OCI-LY1 (cell line): Measurements from ENCODE around the gene ZNF668.

ENCODE experiments used
- H2AFZ ChIP-seq: fragments of 200-600 bp; sonication (generic), shearing (Covaris generic); 2 replicates; pipeline ENCODE4 v1.6.0; 2014; ENCODE audit warnings: antibody characterized with exemption, mild to moderate bottlenecking, low read length
- H3F3A ChIP-seq: fragments of 200-600 bp; sonication (generic), shearing (Covaris generic); 2 replicates; pipeline ENCODE4 v1.6.0; 2014; ENCODE audit warnings: mild to moderate bottlenecking, antibody characterized with exemption, low read length, moderate library complexity; ENCODE audit not compliant: insufficient read depth
- H3K27ac ChIP-seq: fragments of 200-600 bp; sonication (generic); 2 replicates; pipeline ENCODE4 v1.5.1; 2014; ENCODE audit warnings: low read length, mixed run types, mild to moderate bottlenecking, low read depth; ENCODE audit not compliant: poor library complexity, severe bottlenecking
- H3K27me3 ChIP-seq: fragments of 200-600 bp; sonication (generic); 2 replicates; pipeline ENCODE4 v1.6.0; 2014; ENCODE audit warnings: antibody characterized with exemption, mild to moderate bottlenecking, low read length, moderate library complexity; ENCODE audit not compliant: insufficient read depth
- H3K36me3 ChIP-seq: fragments of 200-600 bp; sonication (generic); 2 replicates; pipeline ENCODE4 v1.6.1; 2014; ENCODE audit warnings: mild to moderate bottlenecking, antibody characterized with exemption, low read length, moderate library complexity, mixed read lengths; ENCODE audit not compliant: insufficient read depth
- H3K4me1 ChIP-seq: fragments of 200-600 bp; sonication (generic); 2 replicates; pipeline ENCODE4 v1.5.1; 2014; ENCODE audit warnings: mild to moderate bottlenecking, low read length, moderate library complexity; ENCODE audit not compliant: insufficient read depth, severe bottlenecking
- H3K4me2 ChIP-seq: fragments of 200-600 bp; sonication (generic), shearing (Covaris generic); 2 replicates; pipeline ENCODE4 v1.6.1; 2014; ENCODE audit warnings: low read length
- H3K4me3 ChIP-seq: fragments of 200-600 bp; sonication (generic); 2 replicates; pipeline ENCODE4 v1.5.1; 2014; ENCODE audit warnings: low read length, low read depth, mild to moderate bottlenecking, mixed read lengths; ENCODE audit not compliant: poor library complexity, severe bottlenecking
- H3K79me2 ChIP-seq: fragments of 200-600 bp; shearing (Covaris generic); 2 replicates; pipeline ENCODE4 v1.6.1; 2016; ENCODE audit warnings: mixed run types, low read length, mixed read lengths; ENCODE audit not compliant: insufficient read depth
- H3K9ac ChIP-seq: fragments of 200-600 bp; sonication (generic), shearing (Covaris generic); 2 replicates; pipeline ENCODE4 v1.6.1; 2014; ENCODE audit warnings: mild to moderate bottlenecking, low read length, mixed read lengths
- H3K9me2 ChIP-seq: fragments of 200-600 bp; sonication (generic), shearing (Covaris generic); 2 replicates; pipeline ENCODE4 v1.6.1; 2014; ENCODE audit warnings: low read depth, mild to moderate bottlenecking, low read length, mixed read lengths
- H3K9me3 ChIP-seq: fragments of 200-600 bp; shearing (Covaris generic); 2 replicates; pipeline ENCODE4 v1.6.1; 2014; ENCODE audit warnings: low read length, mixed read lengths
- H4K20me1 ChIP-seq: fragments of 200-600 bp; sonication (generic), shearing (Covaris generic); 2 replicates; pipeline ENCODE4 v1.6.0; 2016; ENCODE audit warnings: mild to moderate bottlenecking, low read length; ENCODE audit not compliant: insufficient read depth
- CTCF ChIP-seq: fragments of 200-600 bp; sonication (generic), shearing (Covaris generic); IDR thresholded peaks from 2 replicates; pipeline ENCODE4 v1.5.1; 2017; ENCODE audit warnings: mild to moderate bottlenecking, antibody characterized with exemption, low read length, moderate library complexity, mixed read lengths
- EZH2 ChIP-seq: fragments of 200-600 bp; sonication (generic), shearing (Covaris generic); IDR thresholded peaks from 2 replicates; pipeline ENCODE4 v1.8.0; 2017; ENCODE audit warnings: borderline replicate concordance, mixed run types, mild to moderate bottlenecking, antibody characterized with exemption, low read length, moderate library complexity, mixed read lengths

Gene ZNF668

GRCh38 chr16:31087481-31087880 lies 13.4 kb upstream of the ZNF668 start:
- Histone ChIP-seq H3K36me3 (peaks cover 29% of the 10 kb centered on the region; the same call in 1 of the 2 replicates), H3K9me2 (no peaks in the 10 kb centered on the region), H2AFZ (no peak overlapping the region), H3K9me3 (no peaks in the 10 kb centered on the region), H3K4me1 (no peaks in the 10 kb centered on the region), H4K20me1 (no peaks in the 10 kb centered on the region), H3K9ac (no peak overlapping the region), H3K27me3 (no peaks in the 10 kb centered on the region), H3K79me2 (no peaks in the 10 kb centered on the region), H3K4me3 (no peak overlapping the region), H3K4me2 (no peak overlapping the region), H3K27ac (no peak overlapping the region), H3F3A (no peaks in the 10 kb centered on the region)
- TF ChIP-seq CTCF = no peak
- TF ChIP-seq EZH2 = no peak

- Histone ChIP-seq H3K36me3 (peaks cover 31% of the 10 kb centered on the region; the same call in 1 of the 2 replicates), H3K9ac (no peak overlapping the region), H3K4me2 (no peak overlapping the region), H3K4me1 (no peaks in the 10 kb centered on the region), H3F3A (no peaks in the 10 kb centered on the region), H3K9me3 (no peaks in the 10 kb centered on the region), H3K9me2 (no peaks in the 10 kb centered on the region), H3K27me3 (no peaks in the 10 kb centered on the region), H3K27ac (no peak overlapping the region), H2AFZ (no peak overlapping the region), H4K20me1 (no peaks in the 10 kb centered on the region), H3K79me2 (no peaks in the 10 kb centered on the region), H3K4me3 (no peak overlapping the region)
- TF ChIP-seq CTCF = no peak
- TF ChIP-seq EZH2 = no peak
These were observed 12.5 kb upstream of the ZNF668 start for GRCh38 chr16:31086629-31086906.

- Histone ChIP-seq H3K4me3 (no peak overlapping the region), H3K27me3 (no peaks in the 10 kb centered on the region), H3K27ac (no peak overlapping the region), H4K20me1 (no peaks in the 10 kb centered on the region), H3K9me3 (no peaks in the 10 kb centered on the region), H3K79me2 (no peaks in the 10 kb centered on the region), H3F3A (no peaks in the 10 kb centered on the region), H3K36me3 (peaks cover 30% of the 10 kb centered on the region; the same call in 1 of the 2 replicates), H3K4me1 (no peaks in the 10 kb centered on the region), H2AFZ (no peak overlapping the region), H3K9ac (no peak overlapping the region), H3K4me2 (no peak overlapping the region), H3K9me2 (no peaks in the 10 kb centered on the region)
- TF ChIP-seq CTCF (no peak), EZH2 (no peak)
These were observed 12.0 kb upstream of the ZNF668 start for GRCh38 chr16:31085873-31086628.
